Measurements from ENCODE around the gene CST9. TPM values are rescaled to one million over a fixed set of nuclear protein-coding genes. Genes with fewer than 3 reads are reported as not detected.

Gene CST9
- total and polyA plus RNA-seq, 10 donors, result not detected

- peak overlapping the region; percentile 9 to 75 (median 52) for H3K27ac ChIP-seq
- no peak for TF ChIP-seq POLR2AphosphoS5 (IDR thresholded peaks at IDR 0.05)
- TF ChIP-seq POLR2A (IDR thresholded peaks at IDR 0.05), result no peak
- no peak for TF ChIP-seq CTCF (IDR thresholded peaks at IDR 0.05 in 8 of 11, conservative IDR thresholded peaks at IDR 0.05 in 3 of 11)
- no peaks in the 10 kb centered on the region for H3K9me3 ChIP-seq
- 52 to 67% (median 58%) methylated on average over 7 to 12 of the region's 12 CpGs for WGBS, 5 donors
- no peaks in the 10 kb centered on the region for H3K27me3 ChIP-seq (replicated peaks in 1 of 7)
- intact Hi-C loops (cut with DNase I; ENCODE audit: low total_unique reads), result no loop called here
- H3K4me3 ChIP-seq, result no peak overlapping the region
- H3K36me3 ChIP-seq, result peaks cover 0 to 37% (median 12%) of the 10 kb centered on the region in 6 donors
- DNase-seq, result no peak
- H3K4me1 ChIP-seq, result peaks cover 0 to 65% (median 14%) of the 10 kb centered on the region in 6 donors
These were observed 24.1 kb upstream of the CST9 start for GRCh38 chr20:23629542-23630391.

- intact Hi-C loops (cut with DNase I; ENCODE audit: low total_unique reads), result no loop called here
- H3K4me3 ChIP-seq, result no peak overlapping the region
- TF ChIP-seq POLR2AphosphoS5 (IDR thresholded peaks at IDR 0.05), result peak in 1 of 3 donors; percentile 64
- no peak for TF ChIP-seq POLR2A (IDR thresholded peaks at IDR 0.05)
- TF ChIP-seq CTCF (IDR thresholded peaks at IDR 0.05 in 8 of 11, conservative IDR thresholded peaks at IDR 0.05 in 3 of 11), result no peak
- no peak for DNase-seq
- peak overlapping the region in 6 of 8 donors; percentile 14 to 75 (median 61) for H3K27ac ChIP-seq
- H3K9me3 ChIP-seq, result no peaks in the 10 kb centered on the region
- no peaks in the 10 kb centered on the region for H3K27me3 ChIP-seq (replicated peaks in 1 of 7)
- peaks cover 0 to 31% (median 10%) of the 10 kb centered on the region in 6 donors for H3K36me3 ChIP-seq
- WGBS, 5 donors, result 38 to 67% (median 45%) methylated on average over 7 of the region's 7 CpGs
- H3K4me1 ChIP-seq, result peaks cover 0 to 58% (median 12%) of the 10 kb centered on the region in 6 donors
These were observed 23.4 kb upstream of the CST9 start for GRCh38 chr20:23629017-23629541.

GRCh38 chr20:23628402-23629016 lies 22.8 kb upstream of the CST9 start:
- H3K4me1 ChIP-seq, result peaks cover 0 to 57% (median 12%) of the 10 kb centered on the region in 6 donors
- peak overlapping the region in 5 of 8 donors; percentile 50 to 75 (median 67) for H3K27ac ChIP-seq
- H3K4me3 ChIP-seq, result no peak overlapping the region
- H3K9me3 ChIP-seq, result no peaks in the 10 kb centered on the region
- no peaks in the 10 kb centered on the region for H3K27me3 ChIP-seq (replicated peaks in 1 of 7)
- WGBS, 5 donors, result 64 to 83% (median 66%) methylated on average over 6 of the region's 6 CpGs
- intact Hi-C loops (cut with DNase I; ENCODE audit: low total_unique reads), result no loop called here
- no peak for TF ChIP-seq POLR2AphosphoS5 (IDR thresholded peaks at IDR 0.05)
- no peak for TF ChIP-seq POLR2A (IDR thresholded peaks at IDR 0.05)
- TF ChIP-seq CTCF (IDR thresholded peaks at IDR 0.05 in 8 of 11, conservative IDR thresholded peaks at IDR 0.05 in 3 of 11), result no peak
- no peak for DNase-seq
- peaks cover 0 to 25% (median 5%) of the 10 kb centered on the region in 6 donors for H3K36me3 ChIP-seq

GRCh38 chr20:23627501-23627900 lies 21.8 kb upstream of the CST9 start:
- peaks cover 0 to 55% (median 12%) of the 10 kb centered on the region in 6 donors for H3K4me1 ChIP-seq
- no peaks in the 10 kb centered on the region for H3K9me3 ChIP-seq
- intact Hi-C loops (cut with DNase I; ENCODE audit: low total_unique reads), result no loop called here
- peaks cover 0 to 15% (median 0%) of the 10 kb centered on the region in 6 donors for H3K36me3 ChIP-seq
- H3K27ac ChIP-seq, result no peak overlapping the region
- no peaks in the 10 kb centered on the region for H3K27me3 ChIP-seq (replicated peaks in 1 of 7)
- TF ChIP-seq CTCF (IDR thresholded peaks at IDR 0.05 in 8 of 11, conservative IDR thresholded peaks at IDR 0.05 in 3 of 11), result no peak
- no peak for TF ChIP-seq POLR2A (IDR thresholded peaks at IDR 0.05)
- TF ChIP-seq POLR2AphosphoS5 (IDR thresholded peaks at IDR 0.05), result no peak
- WGBS, 5 donors, result 73 to 83% (median 79%) methylated on average over 3 of the region's 3 CpGs
- H3K4me3 ChIP-seq, result no peak overlapping the region
- DNase-seq, result no peak
